AG04450 (cell line): ENCODE measurements around the gene WNT9B. TPM values are rescaled to one million over a fixed set of nuclear protein-coding genes. Genes with fewer than 3 reads are reported as not detected.

Experiments
- CTCF ChIA-PET: fragments of 300-600, 350-600 bp; formaldehyde crosslinking; extraction: SDS; loops from one replicate; lab custom pipeline; 2022; ENCODE audit warnings: antibody characterized with exemption, inconsistent platforms; lab: Charles Lee
- POLR2A ChIA-PET: fragments of 350-600 bp; formaldehyde crosslinking; extraction: SDS; loops from one replicate; lab custom pipeline; 2021; ENCODE audit warnings: antibody characterized with exemption, inconsistent platforms; lab: Yijun Ruan, JAX
- DNase-seq: peaks from one replicate; pipeline ENCODE4 v3.0.0-alpha.2; 2011; ENCODE audit warnings: low read depth, low spot score
- H3K27ac ChIP-seq: one replicate; pipeline ENCODE4 v1.5.1; 2012; ENCODE audit warnings: low read depth, low read length, control low read depth
- H3K27me3 ChIP-seq: one replicate; pipeline ENCODE4 v1.6.0; 2012; ENCODE audit warnings: low read length; ENCODE audit not compliant: control insufficient read depth, insufficient read depth
- H3K4me3 ChIP-seq: 2 replicates; pipeline ENCODE4 v1.5.1; 2011; ENCODE audit warnings: mild to moderate bottlenecking, low read depth, low read length, control low read depth
- H3K9me3 ChIP-seq: 2 replicates; pipeline ENCODE4 v1.5.1; 2012; ENCODE audit warnings: low read length; ENCODE audit not compliant: control insufficient read depth, insufficient read depth
- CTCF ChIP-seq: IDR thresholded peaks from 2 replicates; pipeline ENCODE4 v1.5.1; 2011; ENCODE audit warnings: low read depth, low read length, control low read depth, inconsistent platforms
- polyA plus RNA-seq: library from polyadenylated mRNA; depleted of rRNA; stranded (reverse); fragments of >200 nt; gene quantifications from 2 replicates; pipeline ENCODE4 v1.2.3, GENCODE V29; 2011

WNT9B gene
- polyA plus RNA-seq, 1 experiment: not detected

- Histone ChIP-seq H3K9me3 (no peaks in the 10 kb centered on the region; the same call in 1 of the 2 replicates), H3K27me3 (peaks cover 53% of the 10 kb centered on the region), H3K4me3 (no peak overlapping the region), H3K27ac (no peak overlapping the region)
- DNase-seq: no peak
- TF ChIP-seq CTCF: no peak
- ChIA-PET POLR2A (no interaction called here), CTCF (no interaction called here)
Observed at GRCh38 chr17:46894476-46895151, 43.2 kb downstream of the WNT9B start.

GRCh38 chr17:46895171-46895570, 43.8 kb downstream of the WNT9B start:
- no peaks in the 10 kb centered on the region; the same call in 1 of the 2 replicates for H3K9me3 ChIP-seq
- ChIA-PET CTCF (no interaction called here), POLR2A (no interaction called here)
- H3K27ac ChIP-seq: no peak overlapping the region
- peaks cover 50% of the 10 kb centered on the region for H3K27me3 ChIP-seq
- no peak overlapping the region for H3K4me3 ChIP-seq
- no peak for DNase-seq
- no peak for TF ChIP-seq CTCF

GRCh38 chr17:46896991-46897390, 45.6 kb downstream of the WNT9B start:
- TF ChIP-seq CTCF: no peak
- POLR2A ChIA-PET: no interaction called here
- CTCF ChIA-PET: no interaction called here
- no peak for DNase-seq
- Histone ChIP-seq H3K4me3 (no peak overlapping the region), H3K27me3 (peaks cover 39% of the 10 kb centered on the region), H3K27ac (no peak overlapping the region), H3K9me3 (no peaks in the 10 kb centered on the region; the same call in 1 of the 2 replicates)

GRCh38 chr17:46898364-46898763, 47.0 kb downstream of the WNT9B start:
- no peak overlapping the region for H3K27ac ChIP-seq
- ChIA-PET CTCF (no interaction called here), POLR2A (no interaction called here)
- no peak overlapping the region for H3K4me3 ChIP-seq
- no peaks in the 10 kb centered on the region; the same call in 1 of the 2 replicates for H3K9me3 ChIP-seq
- no peak for DNase-seq
- peaks cover 30% of the 10 kb centered on the region for H3K27me3 ChIP-seq
- TF ChIP-seq CTCF: no peak

- TF ChIP-seq CTCF: no peak
- Histone ChIP-seq H3K4me3 (no peak overlapping the region), H3K27me3 (peaks cover 26% of the 10 kb centered on the region), H3K27ac (no peak overlapping the region), H3K9me3 (no peaks in the 10 kb centered on the region; the same call in 1 of the 2 replicates)
- DNase-seq: no peak
- ChIA-PET POLR2A (no interaction called here), CTCF (no interaction called here)
Observed at GRCh38 chr17:46898860-46899259, 47.5 kb downstream of the WNT9B start.
